Measurements from ENCODE around the gene COL6A2. TPM values are rescaled to one million over a fixed set of nuclear protein-coding genes. Genes with fewer than 3 reads are reported as not detected.

COL6A2 gene
- total RNA-seq, 4 donors from 2014 or later = 942 to 1,525 (median 1,202) TPM

- H3K4me3 ChIP-seq = no peak overlapping the region
- no peak for DNase-seq (ENCODE audit: extremely low spot score)
- no peaks in the 10 kb centered on the region for H3K9me3 ChIP-seq
- H3K27ac ChIP-seq (replicated peaks in 1 of 4) = peak overlapping the region; percentile 8 to 69 (median 52)
- intact Hi-C loops (cut with DNase I) = no loop called here
- 94% methylated on average over 2 of the region's 4 CpGs for WGBS
- H3K36me3 ChIP-seq = peaks cover 26 to 48% (median 38%) of the 10 kb centered on the region in 4 donors
- TF ChIP-seq POLR2A (IDR thresholded peaks at IDR 0.05; ENCODE audit: low read depth) (no peak), EP300 (IDR thresholded peaks at IDR 0.05) (no peak), POLR2AphosphoS5 (IDR thresholded peaks at IDR 0.05) (no peak), CTCF (IDR thresholded peaks at IDR 0.05) (no peak)
- H3K27me3 ChIP-seq = no peaks in the 10 kb centered on the region
- H3K4me1 ChIP-seq = peaks cover 6 to 33% (median 24%) of the 10 kb centered on the region in 4 donors
Observed at GRCh38 chr21:46131588-46131837, 33.6 kb downstream of the COL6A2 start.

- intact Hi-C loops (cut with DNase I) = no loop called here
- Histone ChIP-seq H3K27me3 (no peaks in the 10 kb centered on the region), H3K27ac (replicated peaks in 1 of 4) (peak overlapping the region in 1 of 4 donors; percentile 59), H3K9me3 (no peaks in the 10 kb centered on the region), H3K4me3 (no peak overlapping the region), H3K4me1 (peaks cover 8 to 32% (median 25%) of the 10 kb centered on the region in 4 donors), H3K36me3 (peaks cover 21 to 43% (median 33%) of the 10 kb centered on the region in 4 donors)
- WGBS = 95% methylated on average over 22 of the region's 85 CpGs
- TF ChIP-seq CTCF (IDR thresholded peaks at IDR 0.05) (no peak), POLR2AphosphoS5 (IDR thresholded peaks at IDR 0.05) (peak in 1 of 2 donors; percentile 49), EP300 (IDR thresholded peaks at IDR 0.05) (no peak)
- no peak for DNase-seq (ENCODE audit: extremely low spot score)
Observed at GRCh38 chr21:46131838-46132651, 34.1 kb downstream of the COL6A2 start.

GRCh38 chr21:46135782-46136395 is 38.0 kb downstream of the COL6A2 start:
- H3K4me1 ChIP-seq = peaks cover 6 to 17% (median 10%) of the 10 kb centered on the region in 4 donors
- no peak for DNase-seq (ENCODE audit: extremely low spot score)
- H3K27me3 ChIP-seq = peaks cover 0 to 9% (median 0%) of the 10 kb centered on the region in 4 donors
- intact Hi-C loops (cut with DNase I) = no loop called here
- H3K4me3 ChIP-seq = no peak overlapping the region
- no peak overlapping the region for H3K27ac ChIP-seq (replicated peaks in 1 of 4)
- no peak for TF ChIP-seq EP300 (IDR thresholded peaks at IDR 0.05)
- no peak for TF ChIP-seq POLR2A (IDR thresholded peaks at IDR 0.05; ENCODE audit: low read depth)
- no peak for TF ChIP-seq POLR2AphosphoS5 (IDR thresholded peaks at IDR 0.05)
- no peak for TF ChIP-seq CTCF (IDR thresholded peaks at IDR 0.05)
- 61% methylated on average over 5 of the region's 7 CpGs for WGBS
- no peaks in the 10 kb centered on the region for H3K9me3 ChIP-seq
- peaks cover 0 to 11% (median 7%) of the 10 kb centered on the region in 4 donors for H3K36me3 ChIP-seq

- Histone ChIP-seq H3K36me3 (peaks cover 0 to 11% (median 7%) of the 10 kb centered on the region in 4 donors), H3K4me1 (peaks cover 6 to 11% (median 10%) of the 10 kb centered on the region in 4 donors), H3K27me3 (peaks cover 0 to 9% (median 0%) of the 10 kb centered on the region in 4 donors), H3K27ac (replicated peaks in 1 of 4) (no peak overlapping the region), H3K9me3 (no peaks in the 10 kb centered on the region), H3K4me3 (no peak overlapping the region)
- TF ChIP-seq EP300 (IDR thresholded peaks at IDR 0.05) (no peak), POLR2A (IDR thresholded peaks at IDR 0.05; ENCODE audit: low read depth) (no peak), POLR2AphosphoS5 (IDR thresholded peaks at IDR 0.05) (no peak), CTCF (IDR thresholded peaks at IDR 0.05) (no peak)
- WGBS = 82% methylated on average over 14 of the region's 22 CpGs
- intact Hi-C loops (cut with DNase I) = no loop called here
- DNase-seq (ENCODE audit: extremely low spot score) = no peak
Observed at GRCh38 chr21:46136739-46137349, 38.9 kb downstream of the COL6A2 start.

Data from esophagus muscularis mucosa (tissue), 4 donors.